SK-N-SH (cell line): ENCODE measurements around the gene NR2F1. TPM values are rescaled to one million over a fixed set of nuclear protein-coding genes. Genes with fewer than 3 reads are reported as not detected.

Experiments used
- CTCF ChIA-PET: fragments of 300-600, 350-600 bp; formaldehyde crosslinking; extraction: SDS; loops from one replicate; lab custom pipeline; 2021; lab: Yijun Ruan, JAX
- POLR2A ChIA-PET: fragments of 350-600 bp; sonication (Branson Sonifier 250); formaldehyde crosslinking; extraction: SDS; loops from one replicate; lab custom pipeline; 2020; ENCODE audit warnings: antibody characterized with exemption, inconsistent platforms; lab: Yijun Ruan, JAX
- DNase-seq: peaks from one replicate; pipeline ENCODE4 v3.0.0; 2012
- H2AFZ ChIP-seq: fragments of 200-600 bp; sonication (generic); 2 replicates; pipeline ENCODE4 v1.8.1; 2016; ENCODE audit warnings: antibody characterized with exemption, mild to moderate bottlenecking, low read depth
- H3F3A ChIP-seq: fragments of 200-600 bp; sonication (generic); replicated peaks from 2 replicates; pipeline ENCODE3; 2016; ENCODE audit warnings: antibody characterized with exemption, mild to moderate bottlenecking; ENCODE audit not compliant: insufficient read depth
- H3K27ac ChIP-seq, 2 experiments: fragments of 200-500 bp in 1 of 2; fragments of 200-600 bp in 1 of 2; sonication (Bioruptor generic) in 1 of 2; sonication (generic), shearing (Covaris generic) in 1 of 2; 2 replicates each; pipeline versions ENCODE4 v1.5.1 to v1.6.1; 2014 to 2016; ENCODE audit warnings: low read depth in 2 of 2, inconsistent platforms in 1 of 2, low read length in 1 of 2, mild to moderate bottlenecking in 1 of 2, mixed read lengths in 1 of 2
- H3K27me3 ChIP-seq: fragments of 200-600 bp; sonication (generic), shearing (Covaris generic); 2 replicates; pipeline ENCODE4 v1.6.1; 2016; ENCODE audit warnings: mixed run types; ENCODE audit not compliant: insufficient read depth
- H3K36me3 ChIP-seq, 2 experiments: fragments of 200-500 bp in 1 of 2; fragments of 200-600 bp in 1 of 2; sonication (Bioruptor generic) in 1 of 2; sonication (generic) in 1 of 2; replicated peaks in 1 of 2; 2 replicates each; pipeline versions ENCODE3 to v1.5.1; 2014 to 2016; ENCODE audit warnings: low read length in 1 of 2, mild to moderate bottlenecking in 1 of 2; ENCODE audit not compliant: insufficient read depth in 2 of 2, control insufficient read depth in 1 of 2
- H3K4me1 ChIP-seq, 2 experiments: fragments of 200-500 bp in 1 of 2; fragments of 200-600 bp in 1 of 2; sonication (Bioruptor generic) in 1 of 2; sonication (generic), shearing (Covaris generic) in 1 of 2; 2 replicates each; pipeline versions ENCODE4 v1.5.1 to v1.6.1; 2014 to 2016; ENCODE audit warnings: low read depth in 1 of 2, low read length in 1 of 2, mixed run types in 1 of 2; ENCODE audit not compliant: insufficient read depth in 2 of 2, control insufficient read depth in 1 of 2
- H3K4me2 ChIP-seq: fragments of 200-600 bp; sonication (generic), shearing (Covaris generic); 2 replicates; pipeline ENCODE4 v1.6.1; 2017; ENCODE audit warnings: mixed run types
- H3K4me3 ChIP-seq, 2 experiments: fragments of 200-500 bp in 1 of 2; fragments of 200-600 bp in 1 of 2; sonication (Bioruptor generic) in 1 of 2; sonication (generic), shearing (Covaris generic) in 1 of 2; 2 replicates each; pipeline versions ENCODE4 v1.5.1 to v1.8.1; 2014 to 2016; ENCODE audit warnings: low read depth in 2 of 2, inconsistent platforms in 1 of 2, low read length in 1 of 2, mild to moderate bottlenecking in 1 of 2, mixed read lengths in 1 of 2, moderate library complexity in 1 of 2
- H3K79me2 ChIP-seq: fragments of 200-600 bp; sonication (generic); 2 replicates; pipeline ENCODE4 v1.8.1; 2017; ENCODE audit warnings: mild to moderate bottlenecking; ENCODE audit not compliant: insufficient read depth
- H3K9ac ChIP-seq: fragments of 200-600 bp; sonication (generic); 2 replicates; pipeline ENCODE4 v1.6.1; 2017; ENCODE audit warnings: mixed run types
- H3K9me2 ChIP-seq: fragments of 200-600 bp; sonication (generic); 2 replicates; pipeline ENCODE4 v1.6.1; 2017; ENCODE audit warnings: mixed run types
- H3K9me3 ChIP-seq: fragments of 200-600 bp; sonication (generic); 2 replicates; pipeline ENCODE4 v1.6.1; 2017; ENCODE audit warnings: mixed run types, mild to moderate bottlenecking, moderate library complexity
- H4K20me1 ChIP-seq: fragments of 200-600 bp; sonication (generic); 2 replicates; pipeline ENCODE4 v1.6.1; 2017; ENCODE audit warnings: mild to moderate bottlenecking, mixed run types; ENCODE audit not compliant: insufficient read depth
- CHD2 ChIP-seq: fragments of 150-350 bp; IDR thresholded peaks from 2 replicates; pipeline ENCODE4 v1.6.1; 2018; ENCODE audit warnings: low read length; ENCODE audit not compliant: partially characterized antibody
- CTCF ChIP-seq: fragments of 200-600 bp; sonication (generic); IDR thresholded peaks from 2 replicates; pipeline ENCODE4 v1.6.1; 2017; ENCODE audit warnings: antibody characterized with exemption, mild to moderate bottlenecking, moderate library complexity
- EP300 ChIP-seq, 2 experiments: IDR thresholded peaks; 2 replicates each; pipeline versions ENCODE4 v1.4.0 to v1.6.1; 2012; ENCODE audit warnings: borderline replicate concordance in 1 of 2, low read depth in 1 of 2, low read length in 1 of 2
- EZH2phosphoT487 ChIP-seq: fragments of 200-600 bp; sonication (generic); IDR thresholded peaks from 2 replicates; pipeline ENCODE4 v1.6.1; 2017; ENCODE audit warnings: low read depth, mixed run types, mild to moderate bottlenecking, antibody characterized with exemption, moderate library complexity, borderline replicate concordance
- FOXJ3 ChIP-seq: sonication (generic); formaldehyde crosslinking; IDR thresholded peaks from 2 replicates; pipeline ENCODE4 v1.5.1; 2020; ENCODE audit warnings: mild to moderate bottlenecking, missing genetic modification reagents
- GABPA ChIP-seq: IDR thresholded peaks from 2 replicates; pipeline ENCODE4 v1.4.0; 2012; ENCODE audit warnings: low read depth, mild to moderate bottlenecking
- GATA2 ChIP-seq: sonication (generic); formaldehyde crosslinking; IDR thresholded peaks from 2 replicates; pipeline ENCODE4 v1.5.0; 2020; ENCODE audit warnings: mild to moderate bottlenecking, missing genetic modification reagents
- IRF3 ChIP-seq: fragments of 150-350 bp; IDR thresholded peaks from 2 replicates; pipeline ENCODE4 v1.6.1; 2016; ENCODE audit warnings: mild to moderate bottlenecking, low read depth, low read length
- MEF2A ChIP-seq: IDR thresholded peaks from 2 replicates; pipeline ENCODE4 v1.4.0; 2012; ENCODE audit warnings: low read depth, borderline replicate concordance
- MXI1 ChIP-seq: IDR thresholded peaks from 2 replicates; pipeline ENCODE4 v1.6.1; 2012; ENCODE audit warnings: mild to moderate bottlenecking, low read depth, low read length, improper control_type of control experiment
- NRF1 ChIP-seq: IDR thresholded peaks from 2 replicates; pipeline ENCODE4 v1.6.1; 2012; ENCODE audit warnings: low read depth, mild to moderate bottlenecking, low read length
- RAD21 ChIP-seq: IDR thresholded peaks from 2 replicates; pipeline ENCODE4 v1.6.1; 2012; ENCODE audit warnings: mild to moderate bottlenecking, low read length
- RCOR1 ChIP-seq: fragments of 150-350 bp; IDR thresholded peaks from 2 replicates; pipeline ENCODE4 v1.6.1; 2017; ENCODE audit warnings: antibody characterized with exemption, low read length
- REST ChIP-seq: IDR thresholded peaks from 2 replicates; pipeline ENCODE4 v1.6.1; 2012; ENCODE audit warnings: mild to moderate bottlenecking, low read depth, low read length, moderate library complexity
- RXRA ChIP-seq: IDR thresholded peaks from 2 replicates; pipeline ENCODE4 v1.4.0; 2012; ENCODE audit warnings: low read depth, mild to moderate bottlenecking, borderline replicate concordance
- SMC3 ChIP-seq: IDR thresholded peaks from 2 replicates; pipeline ENCODE4 v1.6.1; 2012; ENCODE audit warnings: low read depth, low read length, improper control_type of control experiment
- TEAD4 ChIP-seq: IDR thresholded peaks from 2 replicates; pipeline ENCODE4 v1.4.0; 2012; ENCODE audit warnings: mild to moderate bottlenecking, borderline replicate concordance; ENCODE audit not compliant: insufficient read depth
- USF2 ChIP-seq: fragments of 150-350 bp; IDR thresholded peaks from 2 replicates; pipeline ENCODE4 v1.6.1; 2017; ENCODE audit warnings: antibody characterized with exemption, low read length, low read depth, borderline replicate concordance
- WGBS: methylation state at CpG from one replicate; pipeline ENCODE4 v1.1.6; 2017; ENCODE audit warnings: low lambda C conversion rate; 5-methylcytosine and 5-hydroxymethylcytosine counted together
- polyA plus RNA-seq, 3 experiments: library from polyadenylated mRNA; depleted of rRNA; stranded (reverse); fragments of >200 nt; gene quantifications; 2 replicates each; pipeline ENCODE4 v1.2.3, GENCODE V29; 2012
- TF ChIP-seq, protein P1 (sequence below): IDR thresholded peaks from 2 replicates; pipeline ENCODE4 v1.4.0; 2012; ENCODE audit warnings: low read depth
- TF ChIP-seq, protein P2 (sequence below): IDR thresholded peaks from 2 replicates; pipeline ENCODE4; 2012
- TF ChIP-seq, protein P3 (sequence below): IDR thresholded peaks from 2 replicates; pipeline ENCODE4 v1.4.0; 2012; ENCODE audit warnings: low read depth, borderline replicate concordance

The NR2F1 gene
- polyA plus RNA-seq, 1 of the 3 experiments (the other 2 are of a cell fraction), result 47.1 TPM

DNA sequence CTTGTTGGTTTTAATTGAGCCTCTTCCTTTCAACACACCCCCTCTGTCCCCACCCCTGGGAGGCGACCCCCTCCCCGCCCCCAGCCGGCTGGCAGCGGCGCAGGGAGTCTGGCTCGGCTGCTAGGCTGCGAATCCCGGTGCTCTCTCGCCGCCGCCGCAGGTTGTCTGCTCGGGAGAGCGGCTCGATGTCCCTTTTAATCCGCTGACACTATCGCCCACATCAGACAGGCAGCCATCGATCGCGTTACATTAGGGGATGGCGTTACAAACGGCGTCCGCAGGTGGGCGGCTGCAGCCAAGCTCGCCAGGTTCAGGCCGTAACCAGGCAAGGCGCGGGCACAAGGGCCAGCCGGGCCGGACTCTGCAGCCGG is 3.3 kb upstream of the NR2F1 start:
- Histone ChIP-seq H2AFZ (peak overlapping the region; percentile 87), H3K4me1 (peaks cover 6 to 8% of the 10 kb centered on the region in 2 experiments; a peak in 2 of 4 replicates), H3K9me3 (no peaks in the 10 kb centered on the region), H3K9me2 (no peaks in the 10 kb centered on the region), H3K27ac (peak overlapping the region; percentile 78 to 81; a peak in 2 of 4 replicates), H4K20me1 (no peaks in the 10 kb centered on the region), H3K79me2 (peaks cover 68% of the 10 kb centered on the region), H3K4me3 (peak overlapping the region; percentile 80 to 87), H3F3A (peaks cover 19% of the 10 kb centered on the region), H3K36me3 (peaks cover 0 to 4% of the 10 kb centered on the region in 2 experiments), H3K9ac (peak overlapping the region; percentile 80), H3K4me2 (peak overlapping the region; percentile 78), H3K27me3 (no peaks in the 10 kb centered on the region)
- 0% methylated on average over 2 of the region's 32 CpGs for WGBS
- ChIA-PET POLR2A (no interaction called here), CTCF (interaction anchor here (0.6 to 2.0 kb wide), 9 partner anchors 8 to 1938 kb away, joined by 3 to 9 read pairs (median 3); no protein-coding TSS in a partner anchor)
- TF ChIP-seq GATA2 (CRISPR knock-in tag), result peak; percentile 70
- no peak for TF ChIP-seq RXRA
- no peak for TF ChIP-seq FOXJ3 (CRISPR knock-in tag)
- no peak for TF ChIP-seq EP300 (IDR thresholded peaks at IDR 0.05; ENCODE audit: borderline replicate concordance in 1 of 2, low read depth in 1 of 2, low read length in 1 of 2)
- TF ChIP-seq, protein P1, sequence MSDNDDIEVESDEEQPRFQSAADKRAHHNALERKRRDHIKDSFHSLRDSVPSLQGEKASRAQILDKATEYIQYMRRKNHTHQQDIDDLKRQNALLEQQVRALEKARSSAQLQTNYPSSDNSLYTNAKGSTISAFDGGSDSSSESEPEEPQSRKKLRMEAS, result no peak
- TF ChIP-seq REST, result no peak
- TF ChIP-seq, protein P2, sequence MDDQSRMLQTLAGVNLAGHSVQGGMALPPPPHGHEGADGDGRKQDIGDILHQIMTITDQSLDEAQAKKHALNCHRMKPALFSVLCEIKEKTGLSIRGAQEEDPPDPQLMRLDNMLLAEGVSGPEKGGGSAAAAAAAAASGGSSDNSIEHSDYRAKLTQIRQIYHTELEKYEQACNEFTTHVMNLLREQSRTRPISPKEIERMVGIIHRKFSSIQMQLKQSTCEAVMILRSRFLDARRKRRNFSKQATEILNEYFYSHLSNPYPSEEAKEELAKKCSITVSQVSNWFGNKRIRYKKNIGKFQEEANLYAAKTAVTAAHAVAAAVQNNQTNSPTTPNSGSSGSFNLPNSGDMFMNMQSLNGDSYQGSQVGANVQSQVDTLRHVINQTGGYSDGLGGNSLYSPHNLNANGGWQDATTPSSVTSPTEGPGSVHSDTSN, result peak; percentile 15; the same call in 1 of the 2 replicates
- no peak; the same call in 1 of the 2 replicates for TF ChIP-seq RAD21
- no peak for TF ChIP-seq GABPA
- TF ChIP-seq USF2, result no peak
- TF ChIP-seq MXI1, result no peak
- no peak for TF ChIP-seq MEF2A
- no peak for TF ChIP-seq CTCF
- no peak for TF ChIP-seq RCOR1
- peak; percentile 18; the same call in 1 of the 2 replicates for TF ChIP-seq SMC3
- TF ChIP-seq IRF3, result no peak
- no peak for TF ChIP-seq EZH2phosphoT487
- TF ChIP-seq, protein P3, sequence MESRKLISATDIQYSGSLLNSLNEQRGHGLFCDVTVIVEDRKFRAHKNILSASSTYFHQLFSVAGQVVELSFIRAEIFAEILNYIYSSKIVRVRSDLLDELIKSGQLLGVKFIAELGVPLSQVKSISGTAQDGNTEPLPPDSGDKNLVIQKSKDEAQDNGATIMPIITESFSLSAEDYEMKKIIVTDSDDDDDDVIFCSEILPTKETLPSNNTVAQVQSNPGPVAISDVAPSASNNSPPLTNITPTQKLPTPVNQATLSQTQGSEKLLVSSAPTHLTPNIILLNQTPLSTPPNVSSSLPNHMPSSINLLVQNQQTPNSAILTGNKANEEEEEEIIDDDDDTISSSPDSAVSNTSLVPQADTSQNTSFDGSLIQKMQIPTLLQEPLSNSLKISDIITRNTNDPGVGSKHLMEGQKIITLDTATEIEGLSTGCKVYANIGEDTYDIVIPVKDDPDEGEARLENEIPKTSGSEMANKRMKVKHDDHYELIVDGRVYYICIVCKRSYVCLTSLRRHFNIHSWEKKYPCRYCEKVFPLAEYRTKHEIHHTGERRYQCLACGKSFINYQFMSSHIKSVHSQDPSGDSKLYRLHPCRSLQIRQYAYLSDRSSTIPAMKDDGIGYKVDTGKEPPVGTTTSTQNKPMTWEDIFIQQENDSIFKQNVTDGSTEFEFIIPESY, result no peak
- TF ChIP-seq NRF1, result no peak
- no peak for TF ChIP-seq TEAD4
- no peak for TF ChIP-seq CHD2
- DNase-seq, result peak; percentile 74
